GM11168 (cell line): ENCODE results near the gene KRTAP10-7.
"Not testable (repeated sequence)": the region's sequence is repeated elsewhere in the genome, so short reads cannot be mapped to it uniquely, and the experiment has no call there.

ENCODE experiments used
- in situ Hi-C: fragments of 300-500 bp; cut with MboI; formaldehyde crosslinking; loops from one replicate; pipeline ENCODE4 v1.12.0; 2022; ENCODE audit warnings: low sequenced_read_pairs; ENCODE audit not compliant: unreplicated experiment

The KRTAP10-7 gene

GRCh38 chr21:44627181-44627822, 26.9 kb downstream of the KRTAP10-7 start:
- in situ Hi-C loops = loop anchor here (5.0 kb wide), 1 partner anchor 75 kb away; the partner anchor contains the start of gene KRTAP10-2

DNA sequence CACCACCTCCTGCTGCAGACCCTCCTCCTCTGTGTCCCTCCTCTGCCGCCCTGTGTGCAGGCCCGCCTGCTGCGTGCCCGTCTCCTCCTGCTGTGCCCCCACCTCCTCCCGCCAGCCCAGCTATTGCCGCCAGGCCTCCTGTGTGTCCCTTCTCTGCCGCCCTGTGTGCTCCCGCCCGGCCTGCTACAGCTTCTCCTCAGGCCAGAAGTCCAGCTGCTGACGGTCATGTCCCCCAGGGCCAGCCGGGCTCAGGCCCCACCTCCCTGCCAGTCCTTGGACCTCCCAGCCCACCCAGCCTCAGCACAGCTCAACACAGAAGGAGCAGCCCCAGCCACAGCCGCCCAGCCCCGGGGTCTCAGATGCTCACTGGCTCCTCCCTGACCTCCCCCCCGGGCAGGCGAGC, 27.4 kb downstream of the KRTAP10-7 start:
- in situ Hi-C loops = loop anchor here (5.0 kb wide), 1 partner anchor 76 kb away; the partner anchor contains the start of gene KRTAP10-2

DNA sequence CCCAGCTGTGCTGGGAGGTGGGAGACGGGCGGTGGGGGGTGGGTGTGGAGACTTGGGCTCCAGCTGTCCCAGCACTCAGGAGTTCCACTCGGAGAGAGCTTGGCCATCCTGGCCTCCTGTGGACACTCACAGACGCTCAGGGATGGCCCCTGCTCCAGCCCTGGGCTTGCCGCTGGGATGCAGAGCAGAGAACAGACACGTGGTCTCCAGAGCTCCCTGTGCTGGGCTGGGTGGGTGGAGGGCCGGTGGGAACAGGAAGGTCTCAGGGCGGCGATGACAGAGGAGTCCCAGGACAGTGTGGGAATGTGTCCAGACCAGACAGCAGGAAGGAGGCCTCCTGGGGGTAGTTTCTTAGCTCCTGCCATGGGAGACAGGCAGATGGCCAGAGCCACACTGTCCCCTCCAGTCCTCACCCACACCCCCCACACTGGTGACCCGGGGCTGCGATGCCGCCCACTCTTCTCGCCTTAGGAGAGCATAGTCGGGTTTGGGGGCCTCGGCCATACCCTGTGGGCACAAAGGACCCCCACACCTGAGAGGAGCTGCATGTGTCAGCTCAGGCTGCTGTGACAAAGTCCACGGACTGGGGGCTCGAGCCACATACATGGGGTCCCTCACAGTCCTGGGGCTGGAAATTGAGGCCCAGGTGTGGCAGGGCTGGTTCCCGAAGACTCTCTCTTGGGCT, 28.5 kb downstream of the KRTAP10-7 start:
- in situ Hi-C loops = loop anchor here (5.0 kb wide), 1 partner anchor 77 kb away; the partner anchor contains the start of gene KRTAP10-2

- in situ Hi-C loops = no loop called here
Measured at GRCh38 chr21:44630440-44630839, 30.0 kb downstream of the KRTAP10-7 start.

DNA sequence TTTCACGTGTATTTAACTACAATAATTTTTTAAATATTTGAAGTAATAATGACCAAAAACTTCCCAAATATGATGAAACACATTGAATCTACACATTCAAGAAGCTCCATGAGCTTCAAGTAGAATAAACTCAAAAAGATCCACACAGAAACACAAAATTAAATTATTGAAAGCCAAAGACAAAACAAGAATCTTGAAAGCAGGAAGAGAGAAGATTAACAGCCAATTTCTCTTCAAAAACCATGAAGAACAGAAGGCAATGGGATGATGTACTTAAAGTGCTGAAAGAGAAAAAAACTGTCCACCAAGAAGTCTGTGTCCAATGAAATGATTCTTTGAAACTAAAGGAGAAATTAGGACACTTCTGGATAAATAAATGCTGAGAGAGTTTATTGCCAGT, 31.7 kb downstream of the KRTAP10-7 start:
- in situ Hi-C loops = no loop called here

DNA sequence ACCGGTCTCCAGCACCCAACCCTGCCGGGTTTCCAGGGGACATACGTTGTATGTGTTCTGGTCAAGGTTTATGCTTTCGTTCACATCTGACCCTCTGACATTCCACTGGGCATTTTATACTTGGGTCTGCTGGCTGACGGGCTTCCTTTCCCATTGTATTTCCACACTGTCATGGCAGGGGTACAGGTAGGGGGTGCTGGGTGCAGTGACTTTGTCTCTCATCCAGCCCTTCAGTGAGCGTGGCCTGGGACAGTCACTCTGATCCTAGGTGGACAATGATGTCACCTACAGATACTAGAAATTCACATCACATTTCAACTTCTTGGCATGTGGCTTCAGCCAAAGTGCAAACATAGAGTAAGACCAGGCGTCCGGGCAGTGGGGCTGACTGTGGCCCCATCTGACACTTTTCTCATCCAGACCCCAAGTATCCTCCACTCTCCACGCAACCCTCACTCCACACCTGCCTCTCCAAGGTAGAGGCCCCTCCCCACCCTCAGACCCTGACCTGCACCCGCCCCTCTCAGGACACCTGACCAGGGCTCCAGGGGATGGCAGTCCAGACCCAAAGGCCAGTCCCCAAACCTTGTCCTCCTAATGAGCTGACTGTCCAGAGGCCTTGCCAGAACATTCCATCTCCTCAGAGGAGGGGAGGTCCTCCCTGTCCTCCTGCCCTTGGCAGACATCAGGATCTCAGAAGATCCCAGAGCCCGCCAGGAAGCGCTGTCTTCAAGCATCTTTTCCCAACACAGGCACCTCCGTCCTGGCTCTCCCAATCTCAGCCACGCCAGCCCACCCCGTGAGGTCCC, 36.0 kb downstream of the KRTAP10-7 start:
- in situ Hi-C loops = no loop called here

- in situ Hi-C loops = no loop called here
Measured at GRCh38 chr21:44637018-44637850, 36.8 kb downstream of the KRTAP10-7 start, which contains the start of gene KRTAP10-10. Gene KRTAP10-10, plus strand, starts transcription at chr21:44637356. Its CDS starts 62 bp downstream, at chr21:44637418.

DNA sequence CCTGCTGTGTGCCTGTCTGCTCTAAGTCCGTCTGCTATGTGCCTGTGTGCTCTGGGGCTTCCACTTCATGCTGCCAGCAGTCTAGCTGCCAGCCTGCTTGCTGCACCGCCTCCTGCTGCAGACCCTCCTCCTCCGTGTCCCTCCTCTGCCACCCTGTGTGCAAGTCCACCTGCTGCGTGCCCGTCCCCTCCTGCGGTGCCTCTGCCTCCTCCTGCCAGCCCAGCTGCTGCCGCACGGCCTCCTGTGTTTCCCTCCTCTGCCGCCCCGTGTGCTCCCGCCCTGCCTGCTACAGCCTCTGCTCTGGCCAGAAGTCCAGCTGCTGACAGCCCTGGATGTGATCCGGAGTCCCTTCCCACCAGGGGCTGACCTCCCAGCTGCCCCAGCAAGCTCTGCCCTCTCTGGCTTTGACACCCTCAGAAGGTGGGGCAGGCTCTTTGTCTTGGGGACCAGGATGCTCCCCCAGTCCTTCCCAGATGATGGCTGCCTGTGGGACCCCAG, 37.5 kb downstream of the KRTAP10-7 start:
- in situ Hi-C loops = not testable (repeated sequence)

DNA sequence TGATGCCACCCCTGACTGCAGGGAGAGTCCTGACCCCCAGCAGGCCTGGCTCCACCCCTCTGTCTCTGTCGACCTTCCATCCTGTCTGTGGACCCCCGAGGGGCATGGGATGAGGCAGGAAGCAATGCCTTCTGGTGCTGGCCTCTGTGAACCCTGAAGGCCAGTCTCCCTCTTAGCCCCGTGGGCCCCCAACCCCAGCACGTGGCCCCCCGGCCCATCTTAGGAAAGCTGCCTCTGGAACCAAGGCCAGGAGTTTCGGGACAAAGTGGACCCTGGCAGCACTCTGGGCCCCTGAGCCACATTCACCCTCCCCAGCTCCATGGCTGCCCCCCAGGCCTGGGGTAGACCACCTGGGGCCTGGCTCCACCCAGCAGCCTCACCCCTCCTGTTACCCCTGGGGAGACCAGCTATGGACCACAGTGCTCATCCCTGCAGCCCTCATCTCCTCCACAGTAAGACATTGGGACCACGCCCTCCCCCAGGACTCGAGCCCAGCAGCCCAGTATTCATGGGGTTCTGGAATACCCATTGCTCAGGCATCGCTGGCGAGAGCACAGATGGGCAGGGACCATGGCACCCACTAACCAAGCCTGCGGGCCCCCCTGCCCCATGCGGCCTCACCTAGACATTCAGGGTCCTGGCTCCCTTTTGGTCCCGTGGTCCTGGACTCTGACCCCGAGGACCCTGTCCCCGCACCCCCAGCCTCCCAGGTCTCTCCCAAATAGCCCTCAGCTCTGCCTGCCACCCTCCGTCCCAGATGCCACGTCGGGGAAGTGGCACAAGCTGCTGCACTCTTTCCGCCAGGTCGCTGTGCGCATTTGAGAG, 38.3 kb downstream of the KRTAP10-7 start:
- in situ Hi-C loops = not testable (repeated sequence)

DNA sequence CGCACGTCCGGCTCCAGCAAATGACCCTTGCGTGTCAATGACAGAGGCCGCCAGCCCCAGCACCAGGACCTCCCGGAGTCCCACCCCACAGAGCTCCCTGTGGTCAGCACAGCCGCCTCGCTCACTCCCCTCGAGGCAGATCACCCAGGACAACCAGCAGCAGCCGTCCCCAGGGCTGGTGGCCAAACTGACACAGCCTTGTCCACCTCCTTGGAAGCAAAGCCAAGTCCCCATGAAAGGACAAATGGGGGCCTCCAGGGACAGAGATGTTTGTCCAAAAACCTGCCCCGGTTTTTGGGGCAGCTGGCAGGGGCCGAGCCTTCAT, 38.9 kb downstream of the KRTAP10-7 start:
- in situ Hi-C loops = no loop called here

- in situ Hi-C loops = no loop called here
Measured at GRCh38 chr21:44640761-44641160, 40.4 kb downstream of the KRTAP10-7 start.

DNA sequence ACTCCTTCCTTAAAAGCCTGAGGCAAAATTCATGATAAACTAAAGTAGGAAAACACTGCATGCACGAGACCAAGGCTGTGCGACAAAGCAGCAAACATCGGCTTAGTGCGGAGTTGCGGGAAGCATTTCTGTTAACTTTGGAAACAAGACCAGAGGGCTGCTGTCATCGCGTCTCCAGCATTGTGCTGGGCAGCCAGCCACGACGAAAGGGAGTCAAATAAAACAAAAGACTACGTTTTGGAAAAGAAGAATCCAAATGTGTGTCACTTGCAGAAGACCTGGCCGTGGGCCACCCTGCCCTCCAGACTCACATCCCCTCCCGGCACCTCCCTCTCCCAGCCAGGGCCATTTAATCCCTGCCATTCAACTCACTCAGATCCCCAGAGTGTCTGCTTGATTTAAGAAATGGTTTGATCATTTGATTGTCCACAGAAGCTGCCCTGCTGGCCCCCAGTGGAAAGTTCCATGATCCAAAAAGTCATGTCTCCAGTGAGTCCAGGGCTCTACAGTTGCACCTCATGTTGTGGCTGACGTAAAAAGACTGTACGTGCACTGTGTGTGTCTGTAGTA, 43.4 kb downstream of the KRTAP10-7 start:
- in situ Hi-C loops = no loop called here

DNA sequence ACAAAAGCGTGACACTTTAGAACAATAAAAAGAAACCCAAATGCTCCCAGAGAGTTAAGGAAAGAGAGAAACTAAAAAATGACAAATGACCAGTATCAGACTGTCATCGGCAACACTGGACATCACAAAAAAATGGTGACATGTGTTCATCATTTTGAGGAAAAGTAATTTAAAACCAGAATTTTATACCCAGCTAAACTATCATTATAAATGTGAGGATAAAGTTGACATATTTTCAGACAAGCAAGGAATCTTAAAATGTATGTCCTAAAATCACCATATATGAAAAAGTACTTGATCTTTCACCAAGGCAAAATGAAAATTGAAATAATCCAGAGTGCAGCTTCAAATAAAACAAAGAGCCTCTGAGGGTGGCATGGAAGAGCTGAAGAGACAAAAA, 44.5 kb downstream of the KRTAP10-7 start:
- in situ Hi-C loops = no loop called here

DNA sequence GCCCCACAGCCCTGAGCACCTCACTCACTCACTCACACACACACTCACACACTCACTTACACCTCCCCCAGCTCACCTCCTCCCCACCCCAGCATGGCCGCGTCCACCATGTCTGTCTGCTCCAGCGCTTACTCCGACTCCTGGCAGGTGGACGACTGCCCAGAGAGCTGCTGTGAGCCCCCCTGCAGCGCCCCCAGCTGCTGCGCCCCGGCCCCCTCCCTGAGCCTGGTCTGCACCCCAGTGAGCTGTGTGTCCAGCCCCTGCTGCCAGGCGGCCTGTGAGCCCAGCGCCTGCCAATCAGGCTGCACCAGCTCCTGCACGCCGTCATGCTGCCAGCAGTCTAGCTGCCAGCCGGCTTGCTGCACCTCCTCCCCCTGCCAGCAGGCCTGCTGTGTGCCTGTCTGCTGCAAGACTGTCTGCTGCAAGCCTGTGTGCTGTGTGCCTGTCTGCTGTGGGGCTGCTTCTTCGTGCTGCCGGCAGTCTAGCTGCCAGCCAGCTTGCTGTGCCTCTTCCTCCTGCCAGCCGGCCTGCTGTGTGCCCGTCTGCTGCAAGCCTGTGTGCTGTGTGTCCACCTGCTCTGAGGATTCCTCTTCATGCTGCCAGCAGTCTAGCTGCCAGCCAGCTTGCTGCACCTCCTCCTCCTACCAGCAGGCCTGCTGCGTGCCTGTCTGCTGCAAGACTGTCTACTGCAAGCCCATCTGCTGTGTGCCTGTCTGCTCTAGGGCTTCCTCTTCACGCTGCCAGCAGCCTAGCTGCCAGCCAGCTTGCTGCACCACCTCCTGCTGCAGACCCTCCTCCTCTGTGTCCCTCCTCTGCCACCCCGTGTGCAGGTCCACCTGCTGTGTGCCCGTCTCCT, 46.2 kb downstream of the KRTAP10-7 start, which contains the start of gene KRTAP10-11:
KRTAP10-11 (plus strand) TSS at position 49 of the 856 bp plus-strand sequence; CDS start at position 94, 45 bp downstream.
- in situ Hi-C loops = not testable (repeated sequence)

DNA sequence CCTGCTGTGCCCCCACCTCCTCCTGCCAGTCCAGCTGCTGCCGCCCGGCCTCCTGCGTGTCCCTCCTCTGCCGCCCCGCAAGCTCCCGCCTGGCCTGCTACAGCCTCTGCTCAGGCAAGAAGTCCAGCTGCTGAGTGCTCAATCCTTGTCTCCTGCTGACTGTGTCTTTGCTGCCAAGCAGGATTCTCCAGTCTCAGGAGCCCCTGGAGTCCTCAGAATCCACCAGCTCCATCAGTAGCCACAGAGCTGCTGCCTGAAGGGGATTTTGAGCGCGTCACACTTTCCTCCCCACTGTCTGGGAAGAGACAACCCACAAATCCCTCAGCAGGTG, 46.8 kb downstream of the KRTAP10-7 start:
- in situ Hi-C loops = no loop called here

- in situ Hi-C loops = no loop called here
Measured at GRCh38 chr21:44648557-44649311, 48.3 kb downstream of the KRTAP10-7 start.

DNA sequence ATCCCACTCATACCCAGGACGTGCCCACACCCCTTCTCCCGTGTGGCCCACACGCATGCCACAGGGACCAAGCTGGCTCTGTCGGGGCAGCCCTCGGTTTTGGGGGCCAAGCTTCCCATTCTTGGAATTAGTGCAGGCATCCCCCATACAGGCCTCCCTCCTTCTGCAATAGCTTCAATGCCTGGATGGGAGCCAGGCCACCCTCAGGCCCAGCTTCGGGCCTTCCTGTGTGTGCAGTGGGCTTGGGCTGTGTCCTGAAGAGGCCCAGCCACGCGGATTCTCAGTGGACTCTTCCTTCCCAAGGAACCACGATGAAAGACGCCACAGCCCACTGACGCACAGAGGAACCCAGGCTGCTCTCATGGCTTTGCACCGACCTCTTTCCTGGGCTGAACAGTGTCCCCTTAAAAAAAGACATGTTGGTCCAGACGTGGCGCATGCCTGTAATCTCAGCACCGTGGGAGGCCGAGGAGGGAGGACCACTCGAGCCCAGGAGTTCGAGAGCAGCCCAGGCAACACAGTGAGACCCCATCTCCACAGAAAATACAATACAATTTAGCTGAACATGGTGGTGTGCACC, 49.2 kb downstream of the KRTAP10-7 start:
- in situ Hi-C loops = no loop called here
